Lower lobe of right lung (tissue), 1 donor: Measurements from ENCODE around the gene ZRSR2. TPM values are rescaled to one million over a fixed set of nuclear protein-coding genes. Genes with fewer than 3 reads are reported as not detected.

ENCODE experiments used
- total RNA-seq: library from RNA; stranded (reverse); fragmentation: NEBNext Ultra II Directional; extraction: Animal tissue kit (Norgen Biotek cat#: 25700); gene quantifications from one replicate; pipeline ENCODE4 v1.2.1, GENCODE V29; 2021
- donor health status: DM: no; HTN: yes; CAD: no; lungs with severe emphysema.

The ZRSR2 gene
- total RNA-seq, 1 donor from 2014 or later: 11.3 TPM

Other genes with a start within 250 kb of the ZRSR2 start
- gene ACE2, start 189.5 kb upstream of the ZRSR2 start, total RNA-seq: 2.6 TPM
- 0.38 TPM for gene CLTRN, start 125.7 kb upstream of the ZRSR2 start, total RNA-seq
- 12.6 TPM for gene CA5B, start 52.2 kb upstream of the ZRSR2 start, total RNA-seq
- gene AP1S2, start 64.3 kb downstream of the ZRSR2 start, total RNA-seq: 38.5 TPM